RWPE1 (cell line): Measurements from ENCODE around the gene PI4KB.

Experiments
- CTCF ChIA-PET: fragments of 350-600 bp; sonication (Branson Sonifier 250); formaldehyde crosslinking; extraction: SDS; loops from one replicate; lab custom pipeline; 2021; lab: Yijun Ruan, JAX
- POLR2A ChIA-PET: fragments of 400-600 bp; formaldehyde crosslinking; extraction: SDS; loops from one replicate; lab custom pipeline; 2020; ENCODE audit warnings: antibody characterized with exemption; ENCODE audit not compliant: low non-redundant PET; lab: Yijun Ruan, JAX
- DNase-seq: peaks from one replicate; pipeline ENCODE4 v3.0.0; 2012; ENCODE audit warnings: low spot score
- H3K27ac ChIP-seq: fragments of 450-650 bp; 2 replicates; pipeline ENCODE4 v1.5.1; 2017
- CTCF ChIP-seq: fragments of 450-650 bp; conservative IDR thresholded peaks from 2 replicates; pipeline ENCODE4 v1.5.1; 2017; ENCODE audit warnings: low read depth, mild to moderate bottlenecking

The PI4KB gene

DNA sequence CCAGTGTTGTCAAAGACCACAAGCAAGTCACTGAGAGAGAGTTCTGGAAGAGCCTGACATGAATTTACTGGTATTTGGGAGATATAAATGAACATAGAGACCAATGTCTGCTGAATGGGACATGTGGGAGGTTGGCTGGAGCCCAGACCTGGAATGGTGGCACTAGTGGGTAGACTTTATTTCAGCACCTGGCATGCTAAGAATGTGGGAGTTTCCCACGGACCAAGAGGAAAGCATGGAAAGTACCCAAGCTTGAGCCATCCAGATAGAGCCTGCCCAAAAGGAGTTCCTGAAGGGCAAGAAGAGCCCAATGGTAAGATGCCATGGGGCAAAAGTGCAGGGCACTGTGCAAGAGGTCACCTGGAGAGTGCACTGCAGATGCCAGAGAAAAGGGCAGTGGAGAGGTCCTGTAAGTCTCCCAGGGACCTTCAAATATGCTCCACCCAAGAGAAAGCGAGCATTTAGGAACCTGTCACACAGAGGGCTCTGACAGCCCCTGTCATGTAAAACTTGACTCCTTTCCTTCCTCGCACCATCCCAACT is 53.2 kb downstream of the PI4KB start:
- POLR2A ChIA-PET = no interaction called here
- no peak for TF ChIP-seq CTCF

GRCh38 chr1:151267760-151268159 is 59.5 kb downstream of the PI4KB start:
- CTCF ChIA-PET = interaction anchor here (1.1 kb wide), 1 partner anchor 83 kb away, joined by 3 read pairs; no protein-coding TSS in a partner anchor
- peak; percentile 45 for DNase-seq
- TF ChIP-seq CTCF = no peak
- POLR2A ChIA-PET = no interaction called here
- peak overlapping the region; percentile 57 for H3K27ac ChIP-seq

More for the DNA sequence above, 53.2 kb downstream of the PI4KB start:
- DNase-seq = no peak
- CTCF ChIA-PET = no interaction called here
- H3K27ac ChIP-seq = no peak overlapping the region

DNA sequence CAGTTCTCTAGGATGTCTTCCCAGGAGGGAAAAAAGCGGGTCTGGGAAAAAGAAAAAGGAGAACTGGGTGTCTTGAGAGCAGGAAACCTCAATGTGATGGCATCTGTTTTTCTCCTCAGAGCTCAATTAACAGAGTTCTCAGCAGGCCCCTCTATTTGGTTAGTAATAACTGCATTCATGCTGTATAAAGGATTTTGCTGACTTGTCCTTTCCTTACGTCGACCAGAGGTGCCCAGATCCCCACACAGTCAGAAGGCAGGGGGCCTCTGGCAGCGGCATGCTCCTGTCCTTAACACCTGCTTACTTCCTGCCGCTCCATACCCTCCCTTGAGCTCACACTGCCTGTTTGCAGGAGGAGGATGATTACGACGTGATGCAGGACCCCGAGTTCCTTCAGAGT is 60.4 kb downstream of the PI4KB start:
- no peak for TF ChIP-seq CTCF
- ChIA-PET CTCF (no interaction called here), POLR2A (no interaction called here)
- peak overlapping the region; percentile 67 for H3K27ac ChIP-seq
- no peak for DNase-seq

DNA sequence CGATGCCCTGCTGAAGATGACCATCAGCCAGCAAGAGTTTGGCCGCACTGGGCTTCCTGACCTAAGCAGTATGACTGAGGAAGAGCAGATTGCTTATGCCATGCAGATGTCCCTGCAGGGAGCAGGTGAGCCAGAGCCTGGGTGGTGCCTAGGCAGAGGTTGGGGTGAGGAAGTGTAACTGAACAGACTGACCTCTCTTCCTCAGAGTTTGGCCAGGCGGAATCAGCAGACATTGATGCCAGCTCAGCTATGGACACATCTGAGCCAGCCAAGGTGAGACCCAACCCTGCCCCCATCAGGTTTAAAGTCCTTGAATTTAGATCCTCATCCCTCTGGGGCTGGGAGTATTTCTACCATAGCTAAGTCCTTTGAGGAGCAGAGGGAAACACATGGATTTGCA is 60.9 kb downstream of the PI4KB start:
- peak overlapping the region; percentile 54 for H3K27ac ChIP-seq
- TF ChIP-seq CTCF = no peak
- CTCF ChIA-PET = no interaction called here
- POLR2A ChIA-PET = no interaction called here
- DNase-seq = no peak

DNA sequence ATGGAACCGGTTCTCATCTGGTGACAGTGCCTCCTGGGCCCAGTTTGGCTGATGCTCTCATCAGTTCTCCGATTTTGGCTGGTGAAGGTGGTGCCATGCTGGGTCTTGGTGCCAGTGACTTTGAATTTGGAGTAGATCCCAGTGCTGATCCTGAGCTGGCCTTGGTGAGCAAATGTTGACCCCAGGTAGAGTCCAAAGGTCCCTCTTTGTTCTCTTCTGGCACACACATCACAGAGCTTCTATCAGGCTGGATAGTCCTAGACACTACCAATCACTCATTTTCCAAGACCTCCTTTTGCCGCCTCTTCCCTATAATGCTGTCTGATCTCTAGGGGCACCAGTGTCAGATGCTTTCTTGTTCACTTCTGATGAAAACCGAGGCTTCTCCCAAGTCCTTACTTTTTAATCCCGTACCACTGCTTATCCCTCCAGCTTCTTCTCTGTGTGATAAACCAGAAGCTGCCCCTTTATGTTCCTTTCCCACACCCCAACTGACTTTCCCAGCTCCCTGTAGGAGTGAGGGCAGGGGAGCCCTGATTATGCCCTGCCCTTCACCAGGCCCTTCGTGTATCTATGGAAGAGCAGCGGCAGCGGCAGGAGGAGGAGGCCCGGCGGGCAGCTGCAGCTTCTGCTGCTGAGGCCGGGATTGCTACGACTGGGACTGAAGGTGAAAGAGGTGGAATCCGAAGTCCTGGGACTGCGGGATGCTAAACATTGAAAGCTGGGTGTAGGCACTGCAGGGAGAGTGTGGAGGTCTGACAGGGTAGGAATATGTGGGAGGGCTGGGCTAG is 61.6 kb downstream of the PI4KB start:
- CTCF ChIA-PET = interaction anchor here (0.7 kb wide), 1 partner anchor 11 kb away, joined by 3 read pairs; no protein-coding TSS in a partner anchor
- DNase-seq = no peak
- no peak for TF ChIP-seq CTCF
- POLR2A ChIA-PET = no interaction called here
- H3K27ac ChIP-seq = peak overlapping the region; percentile 54

GRCh38 chr1:151259351-151259750 is 67.9 kb downstream of the PI4KB start:
- CTCF ChIA-PET = interaction anchor here (0.6 kb wide), 2 partner anchors 44 to 79 kb away, joined by 3 read pairs; no protein-coding TSS in a partner anchor
- POLR2A ChIA-PET = no interaction called here
- no peak for TF ChIP-seq CTCF
- DNase-seq = no peak
- peak overlapping the region; percentile 73 for H3K27ac ChIP-seq
